ENCODE results near the gene SORT1.
"Not testable (repeated sequence)": the region's sequence is repeated elsewhere in the genome, so short reads cannot be mapped to it uniquely, and the experiment has no call there.

SORT1 gene

GRCh38 chr1:109379422-109379821 is 18.3 kb downstream of the SORT1 start:
- no peak for DNase-seq

GRCh38 chr1:109377698-109378097 is 20.0 kb downstream of the SORT1 start:
- no peak for DNase-seq

- not testable (repeated sequence) for DNase-seq
These were observed 24.0 kb downstream of the SORT1 start for GRCh38 chr1:109373696-109374095.

GRCh38 chr1:109373126-109373525 is 24.6 kb downstream of the SORT1 start:
- DNase-seq, result no peak

- DNase-seq, result no peak
These were observed 25.4 kb downstream of the SORT1 start for GRCh38 chr1:109372281-109372680.

GRCh38 chr1:109371341-109371739 is 26.4 kb downstream of the SORT1 start:
- no peak for DNase-seq

GRCh38 chr1:109370712-109371340 is 26.9 kb downstream of the SORT1 start:
- no peak for DNase-seq

GRCh38 chr1:109369167-109369746 is 28.5 kb downstream of the SORT1 start:
- no peak for DNase-seq

- no peak for DNase-seq
These were observed 29.3 kb downstream of the SORT1 start for GRCh38 chr1:109368464-109368863.

GRCh38 chr1:109367626-109368025 is 30.1 kb downstream of the SORT1 start:
- no peak for DNase-seq

- DNase-seq, result no peak
These were observed 32.0 kb downstream of the SORT1 start for GRCh38 chr1:109365642-109366204.

GRCh38 chr1:109361649-109362048 is 36.1 kb downstream of the SORT1 start:
- DNase-seq, result no peak

GRCh38 chr1:109361069-109361468 is 36.6 kb downstream of the SORT1 start:
- no peak for DNase-seq

- DNase-seq, result no peak
These were observed 40.1 kb downstream of the SORT1 start for GRCh38 chr1:109357616-109358015.

GRCh38 chr1:109356915-109357314 is 40.8 kb downstream of the SORT1 start:
- peak; percentile 16 for DNase-seq

- DNase-seq, result no peak
These were observed 41.2 kb downstream of the SORT1 start for GRCh38 chr1:109356505-109356904.

- no peak for DNase-seq
These were observed 42.8 kb downstream of the SORT1 start for GRCh38 chr1:109354929-109355328.

GRCh38 chr1:109351457-109351856 is 46.3 kb downstream of the SORT1 start:
- DNase-seq, result no peak

- DNase-seq, result no peak
These were observed 47.1 kb downstream of the SORT1 start for GRCh38 chr1:109350655-109351054.

- no peak for DNase-seq
These were observed 47.5 kb downstream of the SORT1 start for GRCh38 chr1:109350182-109350581.

- DNase-seq, result no peak
These were observed 50.2 kb downstream of the SORT1 start for GRCh38 chr1:109347511-109347910.

- no peak for DNase-seq
These were observed 55.5 kb downstream of the SORT1 start for GRCh38 chr1:109341944-109342930.

GRCh38 chr1:109338608-109339007 is 59.1 kb downstream of the SORT1 start:
- no peak for DNase-seq
